PFSK-1 (cell line): Measurements from ENCODE around the gene NDUFB5.

Experiments used
- POLR2AphosphoS5 ChIP-seq: IDR thresholded peaks from 2 replicates; pipeline ENCODE4 v1.6.1; 2012; ENCODE audit warnings: low read depth, mild to moderate bottlenecking, control low read depth, low read length, moderate library complexity
- REST ChIP-seq, 2 experiments: IDR thresholded peaks; 2 replicates each; pipeline versions ENCODE4 v1.6.1 to v1.8.0; 2011 to 2012; ENCODE audit warnings: low read depth in 2 of 2, low read length in 2 of 2, control low read depth in 1 of 2, inconsistent platforms in 1 of 2, mild to moderate bottlenecking in 1 of 2, moderate library complexity in 1 of 2; ENCODE audit not compliant: insufficient read depth in 1 of 2

DNA sequence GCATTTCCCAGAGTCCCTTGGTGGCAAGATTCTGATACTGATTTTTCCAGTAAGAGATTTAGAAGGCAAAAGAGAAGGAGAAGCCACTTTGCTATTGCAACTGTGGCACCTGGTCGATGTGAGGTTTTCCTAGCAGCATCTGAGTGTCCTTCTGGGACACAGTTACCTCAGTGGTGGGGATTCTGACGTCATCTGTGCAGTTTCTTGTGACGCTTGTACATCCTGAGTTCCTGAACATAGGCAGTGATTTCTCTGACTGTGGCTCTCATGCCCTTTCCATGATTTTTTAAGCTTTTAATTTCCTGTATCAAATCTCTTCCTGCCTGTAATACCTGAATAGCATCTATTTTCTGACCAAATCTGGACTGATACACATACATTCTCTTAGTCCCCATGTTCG, 57.2 kb downstream of the NDUFB5 start:
- no peak for TF ChIP-seq POLR2AphosphoS5
- no peak for TF ChIP-seq REST (IDR thresholded peaks at IDR 0.05; ENCODE audit: insufficient read depth in 1 of 2, low read depth in 2 of 2, low read length in 2 of 2)
